ENCODE results near the gene PLXNA2.

DNA sequence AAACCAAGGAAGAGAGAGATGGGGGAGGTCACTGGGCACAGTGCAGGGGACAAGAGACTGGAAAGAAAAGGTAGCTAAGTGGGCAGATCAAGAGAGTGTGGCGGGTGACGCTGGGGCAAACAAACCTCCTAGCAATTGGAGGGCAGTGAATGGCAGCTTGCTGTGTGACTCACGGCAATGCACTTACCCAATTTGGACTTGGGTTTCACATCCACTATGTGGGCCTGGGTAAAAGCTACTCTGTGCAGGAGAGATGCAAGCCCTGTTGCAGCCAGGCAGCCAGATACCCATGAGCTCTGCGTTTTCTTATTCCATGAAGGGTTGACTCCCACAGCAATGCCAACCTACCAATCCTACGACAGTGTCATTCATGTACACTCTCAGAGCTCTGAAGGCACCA, 9.5 kb downstream of the PLXNA2 start:
- TF ChIP-seq, protein P1, sequence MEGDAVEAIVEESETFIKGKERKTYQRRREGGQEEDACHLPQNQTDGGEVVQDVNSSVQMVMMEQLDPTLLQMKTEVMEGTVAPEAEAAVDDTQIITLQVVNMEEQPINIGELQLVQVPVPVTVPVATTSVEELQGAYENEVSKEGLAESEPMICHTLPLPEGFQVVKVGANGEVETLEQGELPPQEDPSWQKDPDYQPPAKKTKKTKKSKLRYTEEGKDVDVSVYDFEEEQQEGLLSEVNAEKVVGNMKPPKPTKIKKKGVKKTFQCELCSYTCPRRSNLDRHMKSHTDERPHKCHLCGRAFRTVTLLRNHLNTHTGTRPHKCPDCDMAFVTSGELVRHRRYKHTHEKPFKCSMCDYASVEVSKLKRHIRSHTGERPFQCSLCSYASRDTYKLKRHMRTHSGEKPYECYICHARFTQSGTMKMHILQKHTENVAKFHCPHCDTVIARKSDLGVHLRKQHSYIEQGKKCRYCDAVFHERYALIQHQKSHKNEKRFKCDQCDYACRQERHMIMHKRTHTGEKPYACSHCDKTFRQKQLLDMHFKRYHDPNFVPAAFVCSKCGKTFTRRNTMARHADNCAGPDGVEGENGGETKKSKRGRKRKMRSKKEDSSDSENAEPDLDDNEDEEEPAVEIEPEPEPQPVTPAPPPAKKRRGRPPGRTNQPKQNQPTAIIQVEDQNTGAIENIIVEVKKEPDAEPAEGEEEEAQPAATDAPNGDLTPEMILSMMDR (IDR thresholded peaks at IDR 0.05), result no peak
- TF ChIP-seq EZH2phosphoT487 (IDR thresholded peaks at IDR 0.05), result no peak
